Ascending aorta (tissue), 2 donors: Measurements from ENCODE around the gene SPRN. TPM values are rescaled to one million over a fixed set of nuclear protein-coding genes. Genes with fewer than 3 reads are reported as not detected.
"Not testable (repeated sequence)": the region's sequence is repeated elsewhere in the genome, so short reads cannot be mapped to it uniquely, and the experiment has no call there.

ENCODE experiments used
- DNase-seq, 2 donors: peaks; one replicate each; pipeline ENCODE4 v3.0.0-alpha.2; 2019; ENCODE audit warnings: low spot score in 2 of 2
- H3K27ac ChIP-seq, 2 donors: fragments of 200-600 bp; sonication (generic); one replicate each; pipeline ENCODE4 v1.5.1; 2016 to 2017; ENCODE audit warnings: mild to moderate bottlenecking in 1 of 2
- H3K27me3 ChIP-seq: fragments of 200-600 bp; sonication (generic); one replicate; pipeline ENCODE4 v1.5.1; 2017
- H3K36me3 ChIP-seq, 2 donors: fragments of 200-600 bp; sonication (generic); one replicate each; pipeline ENCODE4 v1.5.1; 2016
- H3K4me1 ChIP-seq, 2 donors: fragments of 200-600 bp; sonication (generic); one replicate each; pipeline ENCODE4 v1.5.1; 2016 to 2017; ENCODE audit warnings: mild to moderate bottlenecking in 1 of 2
- H3K4me3 ChIP-seq, 2 donors: fragments of 200-600 bp; sonication (generic); one replicate each; pipeline ENCODE4 v1.5.1; 2016 to 2017; ENCODE audit warnings: mild to moderate bottlenecking in 1 of 2
- H3K9me3 ChIP-seq, 2 donors: fragments of 200-600 bp; sonication (generic); one replicate each; pipeline ENCODE4 v1.5.1; 2016
- CTCF ChIP-seq, 3 experiments: fragments of 200-600 bp in 2 of 3; fragments of 450-650 bp in 1 of 3; sonication (generic) in 2 of 3; IDR thresholded peaks; one replicate each; pipeline ENCODE4 v1.5.1; 2016 to 2019; ENCODE audit warnings: antibody characterized with exemption in 3 of 3, mild to moderate bottlenecking in 1 of 3, moderate library complexity in 1 of 3
- intact Hi-C: fragments of 100-400 bp; cut with DNase I; formaldehyde crosslinking; loops from one replicate; pipeline ENCODE4 v1.15.1; 2023
- total RNA-seq: library from RNA; depleted of rRNA; stranded (reverse); fragments of >200 nt; gene quantifications from one replicate; pipeline ENCODE4 v1.1.0, GENCODE V29; 2016

The SPRN gene
- total RNA-seq, 1 donor from 2014 or later, result not detected

GRCh38 chr10:133439517-133440461 lies 15.4 kb upstream of the SPRN start:
- intact Hi-C loops, result no loop called here
- H3K27me3 ChIP-seq, result no peaks in the 10 kb centered on the region
- peaks cover 0 to 3% of the 10 kb centered on the region in 2 donors for H3K9me3 ChIP-seq
- peak in 1 of 2 donors; percentile 53 for DNase-seq
- TF ChIP-seq CTCF (IDR thresholded peaks at IDR 0.05), result no peak
- no peaks in the 10 kb centered on the region for H3K36me3 ChIP-seq
- H3K4me1 ChIP-seq, result no peaks in the 10 kb centered on the region
- H3K4me3 ChIP-seq, result no peak overlapping the region
- no peak overlapping the region for H3K27ac ChIP-seq

- DNase-seq, result no peak
- Histone ChIP-seq H3K36me3 (no peaks in the 10 kb centered on the region), H3K27ac (no peak overlapping the region), H3K9me3 (peaks cover 0 to 3% of the 10 kb centered on the region in 2 donors), H3K4me1 (no peaks in the 10 kb centered on the region), H3K27me3 (no peaks in the 10 kb centered on the region), H3K4me3 (no peak overlapping the region)
- no peak for TF ChIP-seq CTCF (IDR thresholded peaks at IDR 0.05)
- intact Hi-C loops, result no loop called here
These were observed 14.4 kb upstream of the SPRN start for GRCh38 chr10:133438711-133439273.

DNA sequence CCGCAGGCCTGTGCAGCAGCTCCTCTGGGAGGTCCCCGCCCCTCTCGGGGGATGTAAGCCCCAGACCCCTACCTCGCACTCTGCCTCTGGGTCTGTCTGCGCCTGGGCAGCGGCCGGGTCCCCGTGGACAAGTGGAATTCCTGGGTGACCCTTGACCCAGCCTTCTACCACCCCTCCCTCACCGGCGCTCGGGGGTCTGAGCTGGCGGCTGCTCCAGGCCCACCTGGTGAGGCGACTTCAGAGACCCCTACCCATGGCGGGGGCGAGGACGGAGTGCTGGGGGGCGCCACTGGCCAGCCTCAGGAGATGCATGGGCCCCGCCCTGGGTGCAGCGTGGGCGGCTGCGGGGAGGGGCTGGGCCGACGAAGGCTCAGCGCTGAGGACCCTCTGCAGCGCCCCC lies 8.4 kb upstream of the SPRN start:
- H3K9me3 ChIP-seq, H3K36me3 ChIP-seq, H3K4me1 ChIP-seq, H3K4me3 ChIP-seq, intact Hi-C loops, DNase-seq, H3K27ac ChIP-seq, H3K27me3 ChIP-seq: not testable (repeated sequence)

GRCh38 chr10:133431888-133432613 lies 7.6 kb upstream of the SPRN start:
- H3K4me1 ChIP-seq, H3K9me3 ChIP-seq, H3K4me3 ChIP-seq, H3K36me3 ChIP-seq, intact Hi-C loops, H3K27ac ChIP-seq, H3K27me3 ChIP-seq, DNase-seq: not testable (repeated sequence)

DNA sequence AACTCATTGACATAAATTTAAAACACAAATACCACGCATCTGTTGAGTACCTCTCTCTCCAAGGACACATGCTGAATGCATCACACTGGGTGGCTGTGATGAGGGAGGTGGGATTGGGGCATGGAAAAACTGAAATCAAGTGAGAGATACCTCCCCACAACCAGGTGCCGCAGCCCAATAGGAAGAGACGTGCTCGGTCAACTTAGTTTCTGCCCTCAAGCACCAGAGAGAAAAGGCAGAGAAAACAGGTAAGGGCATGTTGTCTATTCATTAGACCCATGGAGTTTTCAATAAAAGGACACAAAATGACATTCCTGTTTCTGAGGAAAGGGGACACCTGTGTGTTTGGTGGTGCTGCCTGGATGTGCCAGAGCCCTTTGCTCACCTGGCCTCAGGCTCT lies 5.1 kb upstream of the SPRN start:
- H3K36me3 ChIP-seq, H3K4me1 ChIP-seq, intact Hi-C loops, H3K27ac ChIP-seq, DNase-seq, H3K9me3 ChIP-seq, H3K27me3 ChIP-seq, H3K4me3 ChIP-seq: not testable (repeated sequence)

- not testable (repeated sequence) for H3K9me3 ChIP-seq, H3K4me3 ChIP-seq, H3K27ac ChIP-seq, DNase-seq, H3K27me3 ChIP-seq, H3K4me1 ChIP-seq
- intact Hi-C loops, result loop anchor here (5.0 kb wide), 1 partner anchor 148 kb away; no protein-coding TSS in a partner anchor
- H3K36me3 ChIP-seq, result peaks cover 15 to 21% of the 10 kb centered on the region in 2 donors
These were observed 323 bp downstream of the SPRN start for GRCh38 chr10:133424102-133424501.

DNA sequence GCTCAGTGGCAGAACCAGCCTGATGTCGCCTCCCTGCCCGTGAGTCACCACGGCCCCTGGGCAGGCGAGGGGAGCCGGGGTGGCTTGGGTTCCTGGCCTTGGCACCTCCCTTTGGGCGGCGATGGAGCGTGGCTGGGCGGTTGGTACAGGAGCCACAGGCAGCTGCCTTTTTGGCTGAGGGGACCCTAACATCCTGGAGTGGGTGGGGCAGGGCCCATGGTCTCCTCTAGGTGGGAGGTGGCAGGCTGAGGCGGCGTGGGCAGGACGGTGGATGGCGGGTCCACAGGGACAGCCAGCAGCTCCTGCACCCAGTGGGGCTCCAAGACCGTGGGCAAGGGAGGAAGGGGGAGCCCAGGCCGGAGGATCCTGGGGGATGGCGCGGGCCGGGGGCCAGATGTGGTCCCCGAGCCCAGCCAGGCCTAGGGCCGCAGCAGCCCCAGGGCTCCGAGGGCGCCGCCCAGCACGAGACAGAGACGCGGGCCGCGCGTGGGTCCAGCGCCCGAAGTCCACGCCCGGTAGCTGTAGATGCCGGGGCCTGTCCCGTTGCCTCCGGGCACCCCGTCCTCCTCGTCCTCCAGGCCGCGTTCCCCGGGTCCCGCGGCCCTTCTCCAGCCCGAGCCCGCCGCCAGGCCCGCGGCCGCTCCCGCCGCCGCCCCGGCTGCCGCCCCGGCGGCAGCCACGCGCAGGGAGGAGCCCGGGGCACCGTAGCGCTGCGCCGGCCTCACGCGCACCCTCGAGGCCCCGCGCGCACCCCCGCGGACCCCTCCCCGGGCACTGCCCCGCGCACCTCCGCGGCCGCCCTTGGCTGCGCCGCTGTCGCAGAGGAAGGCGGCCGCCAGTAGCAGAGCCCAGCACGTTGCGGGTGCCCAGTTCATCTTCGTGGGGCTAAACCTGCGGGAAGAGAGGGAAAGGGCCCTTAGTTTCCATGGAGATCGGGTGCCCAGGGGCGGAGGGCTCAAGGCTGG lies 1.3 kb downstream of the SPRN start:
- no peaks in the 10 kb centered on the region for H3K27me3 ChIP-seq
- no peaks in the 10 kb centered on the region for H3K9me3 ChIP-seq
- intact Hi-C loops, result loop anchor here (5.0 kb wide), 1 partner anchor 149 kb away; no protein-coding TSS in a partner anchor
- H3K27ac ChIP-seq, result no peak overlapping the region
- H3K4me3 ChIP-seq, result peak overlapping the region; percentile 15 to 22
- H3K4me1 ChIP-seq, result peaks cover 0 to 2% of the 10 kb centered on the region in 2 donors
- DNase-seq, result no peak
- TF ChIP-seq CTCF (IDR thresholded peaks at IDR 0.05), result no peak
- H3K36me3 ChIP-seq, result peaks cover 15 to 31% of the 10 kb centered on the region in 2 donors
